ENCODE results near the gene ARHGAP45.

GRCh38 chr19:1109032-1109551 is 42.1 kb downstream of the ARHGAP45 start:
- TF ChIP-seq, protein P1, sequence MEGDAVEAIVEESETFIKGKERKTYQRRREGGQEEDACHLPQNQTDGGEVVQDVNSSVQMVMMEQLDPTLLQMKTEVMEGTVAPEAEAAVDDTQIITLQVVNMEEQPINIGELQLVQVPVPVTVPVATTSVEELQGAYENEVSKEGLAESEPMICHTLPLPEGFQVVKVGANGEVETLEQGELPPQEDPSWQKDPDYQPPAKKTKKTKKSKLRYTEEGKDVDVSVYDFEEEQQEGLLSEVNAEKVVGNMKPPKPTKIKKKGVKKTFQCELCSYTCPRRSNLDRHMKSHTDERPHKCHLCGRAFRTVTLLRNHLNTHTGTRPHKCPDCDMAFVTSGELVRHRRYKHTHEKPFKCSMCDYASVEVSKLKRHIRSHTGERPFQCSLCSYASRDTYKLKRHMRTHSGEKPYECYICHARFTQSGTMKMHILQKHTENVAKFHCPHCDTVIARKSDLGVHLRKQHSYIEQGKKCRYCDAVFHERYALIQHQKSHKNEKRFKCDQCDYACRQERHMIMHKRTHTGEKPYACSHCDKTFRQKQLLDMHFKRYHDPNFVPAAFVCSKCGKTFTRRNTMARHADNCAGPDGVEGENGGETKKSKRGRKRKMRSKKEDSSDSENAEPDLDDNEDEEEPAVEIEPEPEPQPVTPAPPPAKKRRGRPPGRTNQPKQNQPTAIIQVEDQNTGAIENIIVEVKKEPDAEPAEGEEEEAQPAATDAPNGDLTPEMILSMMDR (IDR thresholded peaks at IDR 0.05), result no peak
- no peak for TF ChIP-seq POLR2A (IDR thresholded peaks at IDR 0.05)

Data from Peyer's patch (tissue), 4 donors.